Spinal cord (tissue), 10 donors: ENCODE data around the gene RARG. TPM values are rescaled to one million over a fixed set of nuclear protein-coding genes. Genes with fewer than 3 reads are reported as not detected.
"Not testable (repeated sequence)": the region's sequence is repeated elsewhere in the genome, so short reads cannot be mapped to it uniquely, and the experiment has no call there.

Source experiments
- DNase-seq, 6 donors: peaks; one replicate each; pipeline versions ENCODE4 v3.0.0 to v3.0.0-alpha.2; 2013 to 2015; ENCODE audit warnings: low spot score in 6 of 6, low read depth in 4 of 6
- H3K27ac ChIP-seq: one replicate; pipeline ENCODE4 v1.5.1; 2013; ENCODE audit warnings: low read depth, low read length, control low read depth
- H3K27me3 ChIP-seq: one replicate; pipeline ENCODE4 v1.6.1; 2013; ENCODE audit warnings: low read length; ENCODE audit not compliant: control insufficient read depth, insufficient read depth
- H3K36me3 ChIP-seq: one replicate; pipeline ENCODE4 v1.6.1; 2013; ENCODE audit warnings: low read length; ENCODE audit not compliant: control insufficient read depth, insufficient read depth
- H3K4me1 ChIP-seq: one replicate; pipeline ENCODE4 v1.6.1; 2013; ENCODE audit warnings: low read length; ENCODE audit not compliant: control insufficient read depth, insufficient read depth
- H3K4me3 ChIP-seq: one replicate; pipeline ENCODE4 v1.5.1; 2013; ENCODE audit warnings: low read depth, low read length, control low read depth
- H3K9me3 ChIP-seq: one replicate; pipeline ENCODE4 v1.6.1; 2013; ENCODE audit warnings: low read length; ENCODE audit not compliant: control insufficient read depth, insufficient read depth
- whole genome bisulfite sequencing: methylation state at CpG from one replicate; pipeline ENCODE4 v1.1.5; 2013; ENCODE audit warnings: missing lambda C conversion rate; ENCODE audit not compliant: insufficient coverage; 5-methylcytosine and 5-hydroxymethylcytosine counted together
- polyA plus RNA-seq, 2 donors: library from polyadenylated mRNA; unstranded; fragments of 120-200 nt; gene quantifications; one replicate each; pipeline ENCODE4 v1.2.1, GENCODE V29; 2013; ENCODE audit not compliant: insufficient read length in 2 of 2
- total RNA-seq, 2 donors: library from RNA; depleted of rRNA in 1 of 2; stranded (reverse); fragments of 120-200 nt in 1 of 2; fragments of >200 nt in 1 of 2; gene quantifications; one replicate each; pipeline versions ENCODE4 v1.2.3 to v1.2.4, GENCODE V29; 2013 to 2014
- donor health status: healthy.

Gene RARG
- total and polyA plus RNA-seq, 4 donors = 10.8 to 20.1 (median 15.2) TPM

DNA sequence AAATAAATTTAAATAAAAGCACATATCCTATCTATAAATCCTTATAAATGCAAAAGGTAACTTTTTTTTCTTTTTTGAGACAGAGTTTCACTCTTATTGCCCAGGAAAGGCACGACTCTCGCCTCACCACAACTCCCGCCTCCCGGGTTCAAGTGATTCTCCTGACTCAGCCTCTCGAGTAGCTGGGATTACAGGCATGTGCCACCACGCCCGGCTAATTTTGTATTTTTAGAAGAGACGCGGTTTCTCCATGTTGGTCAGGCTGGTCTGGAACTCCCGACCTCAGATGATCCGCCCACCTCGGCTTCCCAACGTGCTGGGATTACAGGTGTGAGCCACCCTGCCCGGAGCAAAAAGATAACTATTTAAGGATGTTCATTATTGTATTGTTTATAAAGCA is 53.2 kb downstream of the RARG start:
- H3K27me3 ChIP-seq, H3K27ac ChIP-seq: not testable (repeated sequence)
- 95% methylated on average over 13 of the region's 14 CpGs for WGBS

DNA sequence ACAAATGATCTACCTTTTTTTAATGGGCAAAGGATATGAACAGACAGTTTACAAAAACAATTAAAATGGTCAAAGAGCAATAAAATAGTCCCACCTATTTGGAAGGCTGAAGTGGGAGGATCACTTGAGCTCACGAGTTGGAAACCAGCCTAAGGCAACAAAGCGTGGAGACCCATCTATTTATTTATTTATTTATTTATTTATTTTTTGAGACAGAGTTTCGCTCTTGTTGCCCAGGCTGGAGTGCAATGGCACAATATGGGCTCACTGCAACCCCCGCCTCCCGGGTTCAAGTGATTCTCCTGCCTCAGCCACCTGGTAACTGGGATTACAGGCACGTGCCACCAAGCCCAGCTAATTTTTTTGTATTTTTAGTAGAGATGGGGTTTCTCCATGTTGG is 54.6 kb downstream of the RARG start:
- H3K4me1 ChIP-seq = peaks cover 18% of the 10 kb centered on the region
- no CpG with 5 or more reads among the region's 6 CpGs for WGBS

More for the DNA sequence above, 53.2 kb downstream of the RARG start:
- not testable (repeated sequence) for H3K9me3 ChIP-seq, H3K36me3 ChIP-seq, DNase-seq, H3K4me3 ChIP-seq
- peaks cover 19% of the 10 kb centered on the region for H3K4me1 ChIP-seq

DNA sequence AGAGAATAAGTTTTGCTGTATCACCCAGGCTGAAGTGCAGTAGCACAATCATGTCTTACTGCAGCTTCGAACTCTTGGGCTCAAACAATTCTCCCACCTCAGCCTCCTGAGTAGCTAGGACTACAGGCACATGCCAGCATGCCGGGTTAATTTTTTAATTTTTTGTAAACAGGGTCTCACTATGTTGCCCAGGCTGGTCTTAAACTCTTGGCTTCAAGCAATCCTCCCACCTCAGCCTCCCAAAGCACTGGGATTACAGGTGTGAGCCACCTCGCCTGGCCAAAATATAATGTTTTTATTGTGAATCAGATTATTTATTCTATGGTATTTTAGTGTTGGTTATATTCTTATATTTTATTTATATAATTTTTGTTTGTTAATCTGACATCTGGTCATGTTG is 55.3 kb downstream of the RARG start:
- WGBS = no CpG with 5 or more reads among the region's 3 CpGs
- H3K4me3 ChIP-seq = no peak overlapping the region
- H3K9me3 ChIP-seq = no peaks in the 10 kb centered on the region
- peaks cover 17% of the 10 kb centered on the region for H3K4me1 ChIP-seq
- no peak for DNase-seq
- no peak overlapping the region for H3K27ac ChIP-seq
- no peaks in the 10 kb centered on the region for H3K27me3 ChIP-seq
- peaks cover 17% of the 10 kb centered on the region for H3K36me3 ChIP-seq

More for the DNA sequence above, 54.6 kb downstream of the RARG start:
- not testable (repeated sequence) for H3K27me3 ChIP-seq, H3K27ac ChIP-seq, H3K9me3 ChIP-seq, DNase-seq, H3K4me3 ChIP-seq
- H3K36me3 ChIP-seq = peaks cover 13% of the 10 kb centered on the region

DNA sequence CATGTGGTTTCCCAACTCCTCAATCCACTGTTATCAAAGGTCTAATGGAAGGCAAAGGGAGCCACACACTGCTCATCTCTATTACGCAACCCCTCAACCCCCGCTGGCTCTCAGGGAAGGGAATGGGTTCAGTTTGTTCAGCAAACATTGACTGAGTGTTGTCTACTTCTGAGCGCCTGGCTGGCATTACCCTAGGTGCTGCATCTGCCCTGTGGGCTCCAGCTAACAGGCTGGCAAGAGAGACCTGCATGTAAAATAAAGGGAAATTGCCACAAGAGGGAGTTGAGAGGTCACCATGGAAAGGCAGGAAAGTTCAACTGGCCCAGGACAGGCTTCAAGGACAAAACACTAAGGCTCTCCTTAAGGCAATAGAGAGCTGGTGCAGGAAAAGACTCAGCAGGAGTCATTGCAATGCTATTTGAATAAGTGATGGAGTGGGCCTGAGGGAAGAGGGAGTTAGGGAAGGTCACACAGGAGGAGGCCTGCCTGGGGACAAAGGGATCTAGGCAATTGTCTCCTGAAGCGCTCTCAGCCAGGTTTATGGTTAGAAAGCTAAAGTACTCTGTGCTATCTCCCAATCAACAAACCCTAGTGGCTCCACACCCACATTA is 57.0 kb downstream of the RARG start:
- DNase-seq = no peak
- no peak overlapping the region for H3K4me3 ChIP-seq
- 49% methylated on average over 4 of the region's 4 CpGs for WGBS
- H3K27ac ChIP-seq = no peak overlapping the region
- no peaks in the 10 kb centered on the region for H3K9me3 ChIP-seq
- H3K27me3 ChIP-seq = no peaks in the 10 kb centered on the region
- H3K4me1 ChIP-seq = peaks cover 13% of the 10 kb centered on the region
- H3K36me3 ChIP-seq = peaks cover 34% of the 10 kb centered on the region

DNA sequence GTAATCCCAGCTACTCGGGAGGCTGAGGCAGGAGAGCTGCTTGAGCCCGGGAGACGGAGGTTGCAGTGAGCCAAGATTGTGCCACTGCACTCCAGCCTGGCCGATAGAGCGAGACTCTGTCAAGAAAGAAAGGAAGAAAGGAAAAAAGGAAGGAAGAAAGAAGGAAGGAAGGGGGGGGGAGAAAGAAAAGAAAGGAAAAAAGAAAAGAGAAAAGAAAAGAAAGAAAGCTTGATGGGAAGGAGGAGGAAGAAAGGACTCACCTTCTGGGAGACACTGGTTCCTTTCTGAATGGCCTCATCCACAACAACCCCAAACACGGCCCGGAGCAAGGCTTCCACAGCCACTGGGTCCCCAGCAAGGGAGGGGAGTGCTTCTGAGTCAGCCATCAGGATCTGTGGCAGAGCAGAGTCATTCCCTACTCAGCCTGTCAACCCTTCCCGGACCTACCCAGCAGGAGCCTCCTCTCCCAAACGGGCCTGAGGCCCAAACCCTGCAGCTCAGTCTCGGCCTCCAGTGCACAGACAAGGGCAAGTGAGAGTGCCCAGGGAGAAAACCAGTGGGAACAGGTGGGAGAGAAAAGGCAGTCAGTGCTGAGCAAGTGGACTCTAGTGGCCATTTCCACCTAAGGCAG is 58.8 kb downstream of the RARG start:
- Histone ChIP-seq H3K4me3 (no peak overlapping the region), H3K36me3 (peaks cover 40% of the 10 kb centered on the region), H3K9me3 (no peaks in the 10 kb centered on the region), H3K27me3 (no peaks in the 10 kb centered on the region), H3K4me1 (peaks cover 8% of the 10 kb centered on the region), H3K27ac (no peak overlapping the region)
- WGBS = 83% methylated on average over 7 of the region's 10 CpGs
- DNase-seq = no peak

DNA sequence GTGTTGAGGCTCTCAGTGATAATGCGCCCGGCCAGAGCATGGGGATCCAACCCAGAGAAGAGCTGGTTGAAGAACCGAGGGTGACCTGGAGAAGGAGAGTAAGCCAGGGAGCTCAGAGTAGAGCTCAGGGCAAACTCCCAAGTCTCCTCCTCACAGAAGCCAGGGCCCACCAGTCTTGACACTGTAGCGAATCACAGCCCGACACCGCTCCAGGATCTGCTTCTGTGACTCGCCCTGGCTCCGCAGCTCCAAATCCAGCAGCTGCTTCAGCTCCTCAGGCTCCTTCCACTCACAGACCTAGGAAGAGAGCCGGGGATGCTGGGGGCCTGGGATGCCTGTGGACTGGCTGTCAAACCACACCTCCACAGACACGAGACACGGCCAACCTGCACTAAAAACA is 59.7 kb downstream of the RARG start:
- WGBS = 89% methylated on average over 11 of the region's 11 CpGs
- no peaks in the 10 kb centered on the region for H3K9me3 ChIP-seq
- H3K4me3 ChIP-seq = no peak overlapping the region
- H3K4me1 ChIP-seq = peaks cover 8% of the 10 kb centered on the region
- DNase-seq = no peak
- H3K36me3 ChIP-seq = peaks cover 40% of the 10 kb centered on the region
- H3K27ac ChIP-seq = no peak overlapping the region
- H3K27me3 ChIP-seq = no peaks in the 10 kb centered on the region

DNA sequence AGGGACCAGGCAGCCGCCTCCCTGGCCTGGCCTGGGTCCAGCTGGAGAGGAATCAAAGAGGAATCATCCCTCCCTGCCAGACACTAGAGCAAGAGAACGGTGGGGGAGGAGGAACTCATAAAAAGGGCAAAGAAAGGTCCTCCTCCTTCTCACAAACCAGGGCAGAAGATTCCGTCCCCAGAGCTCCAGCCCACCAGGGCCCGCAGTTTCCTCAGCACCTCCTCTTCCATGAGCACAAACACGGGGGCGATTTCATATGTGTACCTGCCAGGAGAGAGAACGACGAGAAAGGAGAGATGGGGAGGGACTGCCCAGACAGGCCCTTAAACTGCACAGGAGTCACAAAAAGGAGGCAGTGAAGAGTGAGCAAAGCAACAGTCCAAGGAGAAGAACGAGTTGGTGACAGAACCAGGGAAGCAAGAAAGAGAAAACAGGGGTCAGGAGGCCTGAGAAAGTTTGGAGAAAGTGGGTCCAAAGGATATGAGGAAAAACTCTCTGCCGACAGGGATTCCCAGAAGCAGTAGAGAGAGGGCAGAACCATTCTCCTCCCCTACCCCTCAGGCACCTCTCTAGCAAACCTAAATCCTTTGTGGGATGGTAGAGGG is 60.2 kb downstream of the RARG start:
- no peaks in the 10 kb centered on the region for H3K9me3 ChIP-seq
- H3K4me1 ChIP-seq = peaks cover 8% of the 10 kb centered on the region
- H3K27me3 ChIP-seq = no peaks in the 10 kb centered on the region
- 81% methylated on average over 3 of the region's 10 CpGs for WGBS
- no peak overlapping the region for H3K27ac ChIP-seq
- peaks cover 40% of the 10 kb centered on the region for H3K36me3 ChIP-seq
- no peak overlapping the region for H3K4me3 ChIP-seq
- DNase-seq = peak in 1 of 6 donors; percentile 23

DNA sequence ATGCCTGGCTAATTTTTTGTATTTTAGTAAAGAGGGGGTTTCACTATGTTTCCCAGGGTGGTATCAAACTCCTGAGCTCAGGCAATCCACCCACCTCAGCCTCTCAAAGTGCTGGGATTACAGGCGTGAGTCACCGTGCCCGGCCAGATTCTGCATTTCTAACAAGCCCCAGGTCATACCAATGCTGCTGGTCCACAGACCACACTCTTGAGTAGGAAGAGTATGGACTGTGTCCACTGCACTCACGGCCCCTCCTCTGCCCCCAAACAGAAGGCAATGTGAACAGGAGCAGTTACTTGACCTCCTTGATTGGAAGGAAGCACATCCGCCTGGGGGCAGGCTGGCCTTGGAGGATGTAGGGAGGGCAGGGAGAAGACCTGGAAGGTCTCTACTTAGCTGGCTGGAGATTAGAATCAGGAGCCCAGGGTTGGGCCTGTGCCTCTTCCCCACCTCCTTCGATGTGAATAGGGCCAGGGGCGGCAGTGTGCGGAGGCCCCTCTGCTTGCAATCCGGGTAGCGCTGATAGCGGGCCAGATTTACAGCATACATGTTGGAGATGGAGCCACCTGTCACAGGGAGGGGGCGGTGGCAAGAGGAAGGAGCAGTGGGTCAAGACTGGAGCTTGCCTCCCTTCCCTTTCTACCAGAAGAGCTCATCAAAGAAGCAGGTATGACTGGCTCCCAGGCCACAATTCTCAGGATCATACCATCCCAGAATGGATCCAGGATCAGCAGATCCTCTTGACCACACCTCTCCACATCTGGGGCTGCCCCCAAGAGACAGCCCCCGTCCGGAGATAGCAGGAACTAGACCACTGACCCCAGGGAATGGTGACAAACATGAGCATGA is 60.9 kb downstream of the RARG start:
- H3K27ac ChIP-seq = no peak overlapping the region
- H3K4me1 ChIP-seq = peaks cover 8% of the 10 kb centered on the region
- WGBS = 81% methylated on average over 9 of the region's 14 CpGs
- no peak for DNase-seq
- H3K27me3 ChIP-seq = no peaks in the 10 kb centered on the region
- H3K4me3 ChIP-seq = no peak overlapping the region
- H3K9me3 ChIP-seq = no peaks in the 10 kb centered on the region
- peaks cover 40% of the 10 kb centered on the region for H3K36me3 ChIP-seq

DNA sequence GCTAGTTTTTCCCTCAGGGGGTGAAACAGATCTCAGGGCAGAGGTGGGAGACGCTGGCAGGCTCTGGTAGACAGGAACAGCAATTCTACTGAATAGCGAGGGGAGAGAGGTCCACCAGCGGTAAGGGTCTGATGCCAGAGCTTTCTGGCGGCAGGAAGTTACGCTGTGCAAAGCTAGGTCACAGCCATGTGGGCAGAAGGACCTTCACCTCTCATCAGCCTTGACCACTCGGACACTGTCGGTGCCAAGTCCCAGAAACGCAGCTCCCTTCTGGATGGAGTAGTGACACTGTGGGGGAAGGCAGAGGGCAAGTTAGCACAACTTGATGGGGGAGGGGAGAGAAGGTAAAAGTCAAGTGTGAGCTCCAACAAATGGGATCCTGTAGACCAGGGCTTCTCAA is 61.8 kb downstream of the RARG start:
- Histone ChIP-seq H3K9me3 (no peaks in the 10 kb centered on the region), H3K4me3 (no peak overlapping the region), H3K27me3 (no peaks in the 10 kb centered on the region), H3K27ac (no peak overlapping the region), H3K4me1 (peaks cover 8% of the 10 kb centered on the region), H3K36me3 (peaks cover 40% of the 10 kb centered on the region)
- WGBS = 77% methylated on average over 7 of the region's 8 CpGs
- no peak for DNase-seq
